Lung (tissue), 12 donors: ENCODE measurements around the gene FABP2. TPM values are rescaled to one million over a fixed set of nuclear protein-coding genes. Genes with fewer than 3 reads are reported as not detected.

ENCODE experiments used
- ATAC-seq: fragments of 200-7000 bp; cut with Tn5 transposase; one replicate; pipeline ENCODE4 v1.9.1; 2020; ENCODE audit warnings: moderate number of reproducible peaks; ENCODE audit not compliant: insufficient read depth, low FRiP score
- DNase-seq, 3 donors: peaks; one replicate each; pipeline ENCODE4 v3.0.0-alpha.2; 2013 to 2017
- H3K27ac ChIP-seq, 2 donors: one replicate each; pipeline ENCODE4 v1.5.1; 2013; ENCODE audit warnings: mild to moderate bottlenecking in 2 of 2, moderate library complexity in 2 of 2, control low read depth in 1 of 2, inconsistent platforms in 1 of 2, low read depth in 1 of 2, low read length in 1 of 2
- H3K27me3 ChIP-seq, 3 donors: one replicate each; pipeline ENCODE4 v1.5.1; 2013; ENCODE audit warnings: low read length in 2 of 3; ENCODE audit not compliant: control insufficient read depth in 3 of 3, insufficient read depth in 3 of 3
- H3K36me3 ChIP-seq, 4 donors: one replicate each; pipeline ENCODE4 v1.5.1; 2013; ENCODE audit warnings: low read length in 4 of 4, mild to moderate bottlenecking in 1 of 4, moderate library complexity in 1 of 4; ENCODE audit not compliant: control insufficient read depth in 4 of 4, insufficient read depth in 4 of 4
- H3K4me1 ChIP-seq, 5 donors: one replicate each; pipeline ENCODE4 v1.5.1; 2013; ENCODE audit warnings: low read length in 5 of 5, mild to moderate bottlenecking in 2 of 5, moderate library complexity in 1 of 5; ENCODE audit not compliant: control insufficient read depth in 5 of 5, insufficient read depth in 5 of 5
- H3K4me3 ChIP-seq: one replicate; pipeline ENCODE4 v1.5.1; 2013; ENCODE audit warnings: mild to moderate bottlenecking, control low read depth, moderate library complexity
- H3K9ac ChIP-seq, 2 donors: one replicate each; pipeline ENCODE4 v1.5.1; 2013; ENCODE audit warnings: low read length in 2 of 2, control low read depth in 1 of 2; ENCODE audit not compliant: insufficient read depth in 1 of 2
- H3K9me3 ChIP-seq, 4 donors: one replicate each; pipeline ENCODE4 v1.5.1; 2013; ENCODE audit warnings: low read length in 3 of 4, mild to moderate bottlenecking in 1 of 4, moderate library complexity in 1 of 4; ENCODE audit not compliant: control insufficient read depth in 4 of 4, insufficient read depth in 3 of 4
- WGBS, 2 donors: extraction: QIAGEN DNeasy Blood & Tissue Kit; methylation state at CpG; one replicate each; pipeline ENCODE4 v1.1.7; 2013; 5-methylcytosine and 5-hydroxymethylcytosine counted together
- polyA plus RNA-seq, 2 donors: library from polyadenylated mRNA; stranded (reverse); fragments of 200-250 nt; gene quantifications; one replicate each; pipeline ENCODE4 v1.2.1, GENCODE V29; 2013
- total RNA-seq, 2 donors: library from RNA; depleted of rRNA in 1 of 2; stranded (reverse); fragments of >200 nt in 1 of 2; gene quantifications; one replicate each; pipeline ENCODE4 v1.2.1, GENCODE V29; 2014 to 2021
- TF ChIP-seq, protein P1 (sequence below): IDR thresholded peaks from 2 replicates; pipeline ENCODE4 v1.5.1; 2012; ENCODE audit warnings: mild to moderate bottlenecking; ENCODE audit errors: control extremely low read depth, extremely low read depth
- donor health status: control.
- donor health status: control.
- donor health status: Bipolar disorder and iron deficiency.
- donor health status: healthy.
- donor health status: DM: yes; HTN: yes; CAD: no.

Gene FABP2
- total and polyA plus RNA-seq, 4 donors: not detected

DNA sequence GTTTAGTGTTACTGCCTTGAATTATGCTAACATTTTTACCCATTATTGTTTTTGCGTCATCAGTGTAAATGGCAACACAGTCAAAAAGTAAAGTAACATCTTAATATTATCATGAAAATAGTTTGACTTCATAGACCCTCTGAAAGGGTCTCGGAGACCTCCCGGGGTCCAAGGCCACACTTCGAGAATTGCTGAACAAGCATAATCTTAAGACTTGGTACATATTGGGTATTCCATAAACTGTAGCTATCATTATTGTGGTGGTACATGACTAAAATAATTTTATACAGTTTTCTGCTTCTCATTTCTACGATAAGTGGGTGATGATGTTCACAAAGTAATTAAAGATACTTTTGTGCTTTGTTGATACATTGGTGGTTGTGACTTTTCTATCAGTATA, 32.6 kb downstream of the FABP2 start:
- WGBS, 2 donors: 98 to 99% methylated on average over 5 of the region's 5 CpGs
- ATAC-seq: no peak
- H3K4me3 ChIP-seq: no peak overlapping the region
- TF ChIP-seq, protein P1, sequence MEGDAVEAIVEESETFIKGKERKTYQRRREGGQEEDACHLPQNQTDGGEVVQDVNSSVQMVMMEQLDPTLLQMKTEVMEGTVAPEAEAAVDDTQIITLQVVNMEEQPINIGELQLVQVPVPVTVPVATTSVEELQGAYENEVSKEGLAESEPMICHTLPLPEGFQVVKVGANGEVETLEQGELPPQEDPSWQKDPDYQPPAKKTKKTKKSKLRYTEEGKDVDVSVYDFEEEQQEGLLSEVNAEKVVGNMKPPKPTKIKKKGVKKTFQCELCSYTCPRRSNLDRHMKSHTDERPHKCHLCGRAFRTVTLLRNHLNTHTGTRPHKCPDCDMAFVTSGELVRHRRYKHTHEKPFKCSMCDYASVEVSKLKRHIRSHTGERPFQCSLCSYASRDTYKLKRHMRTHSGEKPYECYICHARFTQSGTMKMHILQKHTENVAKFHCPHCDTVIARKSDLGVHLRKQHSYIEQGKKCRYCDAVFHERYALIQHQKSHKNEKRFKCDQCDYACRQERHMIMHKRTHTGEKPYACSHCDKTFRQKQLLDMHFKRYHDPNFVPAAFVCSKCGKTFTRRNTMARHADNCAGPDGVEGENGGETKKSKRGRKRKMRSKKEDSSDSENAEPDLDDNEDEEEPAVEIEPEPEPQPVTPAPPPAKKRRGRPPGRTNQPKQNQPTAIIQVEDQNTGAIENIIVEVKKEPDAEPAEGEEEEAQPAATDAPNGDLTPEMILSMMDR: no peak
- H3K36me3 ChIP-seq: peaks cover 0 to 9% (median 6%) of the 10 kb centered on the region in 4 donors
- no peaks in the 10 kb centered on the region for H3K9me3 ChIP-seq
- peaks cover 0 to 22% (median 5%) of the 10 kb centered on the region in 5 donors for H3K4me1 ChIP-seq
- no peaks in the 10 kb centered on the region for H3K27me3 ChIP-seq
- no peak overlapping the region for H3K9ac ChIP-seq
- no peak for DNase-seq
- no peak overlapping the region for H3K27ac ChIP-seq

DNA sequence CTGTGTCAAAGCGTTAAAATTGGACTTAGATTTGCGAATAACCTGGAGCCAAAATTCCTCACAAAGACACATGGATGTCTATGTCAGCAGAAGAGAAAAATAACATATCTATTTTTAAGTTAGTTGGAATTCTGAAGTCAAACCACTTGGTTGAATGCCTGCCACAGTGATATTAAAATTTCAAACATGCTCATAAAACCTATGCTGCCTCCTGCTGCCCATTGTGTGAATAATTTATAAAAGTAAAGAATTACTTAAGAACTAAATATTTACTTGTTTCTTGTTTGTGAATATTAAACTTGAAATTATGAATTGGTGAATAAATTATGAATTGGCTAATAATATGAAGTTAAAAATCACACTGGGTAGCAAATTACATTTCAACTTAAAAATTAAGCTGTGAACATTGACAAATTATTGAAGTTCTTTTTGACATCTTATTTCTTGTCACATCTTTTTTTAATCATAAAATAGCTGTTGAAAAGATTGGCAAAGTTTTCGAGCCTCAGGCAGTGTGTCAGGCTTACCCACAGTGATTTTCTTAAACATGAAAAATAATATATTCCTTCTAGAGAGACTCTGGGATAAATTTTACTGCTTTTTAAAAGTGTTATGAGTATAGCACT, 35.4 kb downstream of the FABP2 start:
- Histone ChIP-seq H3K4me3 (no peak overlapping the region), H3K9me3 (no peaks in the 10 kb centered on the region), H3K27me3 (no peaks in the 10 kb centered on the region), H3K4me1 (peaks cover 0 to 22% (median 5%) of the 10 kb centered on the region in 5 donors), H3K9ac (no peak overlapping the region), H3K27ac (no peak overlapping the region), H3K36me3 (peaks cover 0 to 3% (median 0%) of the 10 kb centered on the region in 4 donors)
- ATAC-seq (peak; percentile 29), DNase-seq (peak; percentile 37 to 87 (median 84))
- 43 to 66% methylated on average over 3 of the region's 3 CpGs for WGBS, 2 donors
- TF ChIP-seq, protein P1: peak; percentile 67

DNA sequence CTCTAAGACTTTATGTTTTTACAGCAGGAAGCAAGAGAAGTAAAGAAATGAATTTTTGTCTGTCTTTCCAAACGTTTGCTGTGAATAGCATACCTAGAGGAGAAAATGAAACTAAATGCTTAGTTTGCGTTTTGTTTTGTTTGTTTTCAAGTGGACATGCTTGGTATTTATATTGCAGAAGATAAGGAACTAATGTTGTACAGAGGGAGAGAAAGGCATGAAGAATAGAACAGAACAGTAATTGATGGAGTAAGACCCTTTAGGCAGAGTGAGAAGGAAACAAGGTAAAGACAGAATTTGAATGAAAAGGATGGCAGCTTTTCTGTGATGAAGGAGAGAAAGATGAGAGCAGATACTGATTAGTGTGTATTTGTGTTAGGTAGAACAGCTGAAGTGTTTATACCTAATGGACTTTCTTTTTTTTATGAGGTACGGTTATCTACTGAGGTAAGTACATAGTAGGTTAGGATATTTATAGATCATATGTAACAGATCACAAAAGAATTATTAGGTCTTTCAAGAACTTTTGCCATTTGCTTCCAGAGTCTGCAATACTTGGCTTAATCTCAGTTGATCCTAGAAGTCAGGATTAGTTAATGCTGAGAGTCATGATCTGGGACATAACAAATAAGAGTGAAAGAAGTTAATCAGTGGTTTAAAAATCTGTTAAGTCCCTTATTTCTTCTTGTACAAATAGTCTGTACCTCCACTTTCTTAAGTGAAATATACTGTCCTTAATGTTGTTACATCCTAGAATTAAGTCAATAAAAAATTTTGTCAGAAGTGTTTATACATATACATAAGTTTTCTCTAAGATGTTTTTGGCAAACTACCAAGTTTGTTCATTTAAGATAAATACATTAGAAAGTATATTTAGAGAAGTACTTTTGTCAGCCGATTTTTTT, 36.8 kb downstream of the FABP2 start:
- WGBS, 2 donors: 10 to 20% methylated on average over 4 of the region's 4 CpGs
- peaks cover 0 to 22% (median 5%) of the 10 kb centered on the region in 5 donors for H3K4me1 ChIP-seq
- H3K27me3 ChIP-seq: no peaks in the 10 kb centered on the region
- ATAC-seq (no peak), DNase-seq (peak in 2 of 3 donors; percentile 66 to 75)
- H3K4me3 ChIP-seq: no peak overlapping the region
- H3K9me3 ChIP-seq: no peaks in the 10 kb centered on the region
- H3K36me3 ChIP-seq: peaks cover 0 to 4% (median 0%) of the 10 kb centered on the region in 4 donors
- H3K9ac ChIP-seq: peak overlapping the region in 1 of 2 donors; percentile 50
- H3K27ac ChIP-seq: no peak overlapping the region
- TF ChIP-seq, protein P1: no peak
